Gastrocnemius medialis (tissue), 4 donors: Measurements from ENCODE around the gene MAN2C1. TPM values are rescaled to one million over a fixed set of nuclear protein-coding genes. Genes with fewer than 3 reads are reported as not detected.

Experiments
- ATAC-seq, 2 donors: fragments of 150-250 bp; one replicate each; pipeline ENCODE4 v1.9.1; 2016
- DNase-seq, 2 donors: peaks; one replicate each; pipeline ENCODE4 v3.0.0-alpha.2; 2019
- H3K27ac ChIP-seq, 4 donors: fragments of 200-600 bp; sonication (generic); 1 replicate in 1 of 4; 2 replicates in 3 of 4; pipeline ENCODE4 v1.5.1; 2016 to 2018; ENCODE audit warnings: mild to moderate bottlenecking in 2 of 4, moderate library complexity in 1 of 4
- H3K27me3 ChIP-seq, 3 donors: fragments of 200-600 bp; sonication (generic) in 2 of 3; 1 replicate in 1 of 3; 2 replicates in 2 of 3; pipeline versions ENCODE4 v1.5.1 to v1.6.0; 2016 to 2019; ENCODE audit warnings: mild to moderate bottlenecking in 1 of 3, moderate library complexity in 1 of 3
- H3K36me3 ChIP-seq, 2 donors: fragments of 200-600 bp; sonication (generic) in 1 of 2; one replicate each; pipeline ENCODE4 v1.5.1; 2017 to 2018
- H3K4me1 ChIP-seq, 2 donors: fragments of 200-600 bp; sonication (generic) in 1 of 2; one replicate each; pipeline ENCODE4 v1.5.1; 2016 to 2017; ENCODE audit warnings: mild to moderate bottlenecking in 2 of 2
- H3K4me3 ChIP-seq, 4 donors: fragments of 200-600 bp; sonication (generic) in 3 of 4; 1 replicate in 1 of 4; 2 replicates in 3 of 4; pipeline ENCODE4 v1.5.1; 2016 to 2019; ENCODE audit warnings: mild to moderate bottlenecking in 2 of 4
- H3K9me3 ChIP-seq, 3 donors: fragments of 200-600 bp; sonication (generic) in 2 of 3; 1 replicate in 1 of 3; 2 replicates in 2 of 3; pipeline ENCODE4 v1.5.1; 2016 to 2019
- CTCF ChIP-seq, 5 experiments: fragments of 450-650 bp in 3 of 5; fragments of 200-600 bp in 2 of 5; sonication (generic) in 2 of 5; IDR thresholded peaks in 4 of 5; conservative IDR thresholded peaks in 1 of 5; 1 replicate in 4 of 5; 2 replicates in 1 of 5; pipeline ENCODE4 v1.5.1; 2016 to 2019; ENCODE audit warnings: antibody characterized with exemption in 5 of 5, mild to moderate bottlenecking in 3 of 5, moderate library complexity in 3 of 5
- POLR2A ChIP-seq, 2 donors: fragments of 450-650 bp; IDR thresholded peaks; one replicate each; pipeline ENCODE4 v1.6.1; 2017; ENCODE audit warnings: antibody characterized with exemption in 2 of 2, mild to moderate bottlenecking in 2 of 2, moderate library complexity in 2 of 2
- in situ Hi-C, 4 donors: fragments of 200-750 bp; cut with MboI; loops; one replicate each; pipeline versions ENCODE4 v1.15.0 to v1.8.0; 2017; ENCODE audit warnings: low sequenced_read_pairs in 4 of 4
- intact Hi-C: fragments of 100-400 bp; cut with DNase I; formaldehyde crosslinking; loops from one replicate; pipeline ENCODE4 v1.15.1; 2023; ENCODE audit warnings: low total_unique reads
- total RNA-seq, 4 donors: library from RNA; depleted of rRNA; stranded (reverse); fragments of >200 nt; gene quantifications; one replicate each; pipeline versions ENCODE4 v1.1.0 to v1.2.3, GENCODE V29; 2016

MAN2C1 gene
- total RNA-seq, 4 donors from 2014 or later, result 38.9 to 116 (median 62.8) TPM

- Histone ChIP-seq H3K36me3 (no peaks in the 10 kb centered on the region), H3K27me3 (no peaks in the 10 kb centered on the region), H3K4me3 (no peak overlapping the region), H3K4me1 (no peaks in the 10 kb centered on the region), H3K27ac (no peak overlapping the region), H3K9me3 (no peaks in the 10 kb centered on the region)
- intact Hi-C loops, result loop anchor here (10.0 kb wide), 1 partner anchor 95 kb away; no protein-coding TSS in a partner anchor
- TF ChIP-seq POLR2A (IDR thresholded peaks at IDR 0.05) (no peak), CTCF (IDR thresholded peaks at IDR 0.05 in 4 of 5, conservative IDR thresholded peaks at IDR 0.05 in 1 of 5) (no peak)
- ATAC-seq (no peak), DNase-seq (no peak)
- in situ Hi-C loops, result no loop called here
These were observed 38.8 kb downstream of the MAN2C1 start for GRCh38 chr15:75329571-75329970.

GRCh38 chr15:75328493-75329314 is 39.7 kb downstream of the MAN2C1 start:
- Histone ChIP-seq H3K36me3 (no peaks in the 10 kb centered on the region), H3K27me3 (no peaks in the 10 kb centered on the region), H3K4me3 (no peak overlapping the region), H3K9me3 (no peaks in the 10 kb centered on the region), H3K4me1 (no peaks in the 10 kb centered on the region), H3K27ac (no peak overlapping the region)
- TF ChIP-seq CTCF (IDR thresholded peaks at IDR 0.05 in 4 of 5, conservative IDR thresholded peaks at IDR 0.05 in 1 of 5) (no peak), POLR2A (IDR thresholded peaks at IDR 0.05) (no peak)
- in situ Hi-C loops, result no loop called here
- intact Hi-C loops, result loop anchor here (10.0 kb wide), 1 partner anchor 94 kb away; no protein-coding TSS in a partner anchor
- DNase-seq (no peak), ATAC-seq (no peak)

GRCh38 chr15:75327491-75327890 is 40.9 kb downstream of the MAN2C1 start:
- no peak for DNase-seq
- Histone ChIP-seq H3K4me1 (no peaks in the 10 kb centered on the region), H3K9me3 (no peaks in the 10 kb centered on the region), H3K36me3 (no peaks in the 10 kb centered on the region), H3K27me3 (no peaks in the 10 kb centered on the region), H3K27ac (no peak overlapping the region), H3K4me3 (no peak overlapping the region)
- in situ Hi-C loops, result no loop called here
- TF ChIP-seq CTCF (IDR thresholded peaks at IDR 0.05 in 4 of 5, conservative IDR thresholded peaks at IDR 0.05 in 1 of 5) (no peak), POLR2A (IDR thresholded peaks at IDR 0.05) (no peak)
- intact Hi-C loops, result loop anchor here (10.0 kb wide), 1 partner anchor 93 kb away; no protein-coding TSS in a partner anchor
- ATAC-seq, result no peak

GRCh38 chr15:75327005-75327404 is 41.4 kb downstream of the MAN2C1 start:
- intact Hi-C loops, result loop anchor here (10.0 kb wide), 1 partner anchor 92 kb away; no protein-coding TSS in a partner anchor
- H3K27me3 ChIP-seq, result no peaks in the 10 kb centered on the region
- in situ Hi-C loops, result no loop called here
- no peak overlapping the region for H3K4me3 ChIP-seq
- no peaks in the 10 kb centered on the region for H3K4me1 ChIP-seq
- no peaks in the 10 kb centered on the region for H3K9me3 ChIP-seq
- ATAC-seq (no peak), DNase-seq (no peak)
- no peak for TF ChIP-seq CTCF (IDR thresholded peaks at IDR 0.05 in 4 of 5, conservative IDR thresholded peaks at IDR 0.05 in 1 of 5)
- no peak for TF ChIP-seq POLR2A (IDR thresholded peaks at IDR 0.05)
- H3K27ac ChIP-seq, result no peak overlapping the region
- H3K36me3 ChIP-seq, result no peaks in the 10 kb centered on the region
